AG08395 (cell line): Measurements from ENCODE around the gene ERV3-1.
"Not testable (repeated sequence)": the region's sequence is repeated elsewhere in the genome, so short reads cannot be mapped to it uniquely, and the experiment has no call there.

Experiments used
- DNase-seq: peaks from one replicate; pipeline ENCODE4 v3.0.0; 2012; ENCODE audit warnings: mixed read lengths, low spot score

ERV3-1 gene

DNA sequence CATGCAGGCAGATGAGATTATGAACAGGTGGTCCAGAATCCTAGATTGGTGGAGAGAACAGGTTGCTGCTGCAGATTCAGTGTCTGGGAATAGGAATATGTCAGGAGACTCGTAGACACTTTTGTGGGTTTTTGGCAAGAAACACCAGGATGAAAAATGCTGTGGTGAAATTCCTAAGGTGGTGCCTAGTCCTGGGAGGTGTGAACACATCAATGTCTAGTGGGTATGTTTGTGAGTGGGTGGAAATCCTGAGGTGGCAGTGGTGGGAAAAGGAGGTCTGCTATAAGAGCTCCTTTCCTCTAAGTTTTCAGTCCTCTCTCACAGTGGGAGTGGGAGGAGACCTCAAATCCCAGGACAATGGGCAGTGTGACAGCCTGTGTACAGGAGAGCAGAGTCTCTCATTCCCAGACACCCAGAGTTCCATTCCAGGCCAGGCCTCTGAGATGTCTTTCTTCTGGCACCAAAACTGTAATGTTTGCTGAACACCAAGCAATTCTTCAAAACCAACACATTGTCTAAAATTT, 5.1 kb downstream of the ERV3-1 start:
- no peak for DNase-seq

DNA sequence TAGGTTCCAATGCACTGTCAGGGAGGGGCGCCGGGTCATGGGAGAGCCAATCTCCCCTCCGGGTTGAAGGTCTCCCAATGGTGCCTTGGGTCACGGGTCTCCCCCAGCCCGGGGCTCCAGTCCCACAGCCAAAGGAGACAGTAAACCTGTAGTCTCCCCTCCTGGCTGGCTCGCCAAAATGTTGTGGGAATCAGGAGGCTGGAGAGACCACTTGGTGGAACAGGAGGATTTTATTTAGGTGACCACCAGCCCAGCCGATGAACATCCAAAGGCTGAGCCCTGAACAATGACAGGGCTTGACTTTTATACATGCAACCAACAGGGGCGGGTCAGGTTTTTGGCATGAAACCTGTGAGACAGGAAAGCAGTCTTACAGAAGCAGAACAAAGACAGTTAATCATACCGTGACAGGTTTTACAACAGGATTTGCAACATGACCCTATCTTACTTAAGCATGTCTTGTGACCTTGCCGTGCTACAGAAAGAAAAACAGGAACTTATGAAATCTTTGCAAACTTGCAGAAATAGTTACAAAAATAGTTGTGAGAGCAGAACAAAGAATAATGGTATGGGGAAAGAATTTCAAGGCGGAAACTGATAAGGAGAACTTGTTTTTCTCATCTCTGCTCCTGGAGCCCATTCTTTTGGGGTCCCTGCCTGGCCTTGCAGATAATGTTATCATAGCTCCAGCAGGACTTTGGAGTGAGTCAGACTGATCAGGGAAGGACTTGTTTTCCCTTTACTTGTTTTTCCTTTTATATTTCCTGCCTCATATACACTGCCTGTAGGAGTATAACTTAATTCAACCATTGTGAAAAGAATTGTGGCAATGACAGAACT, 7.1 kb downstream of the ERV3-1 start:
- DNase-seq: no peak

DNA sequence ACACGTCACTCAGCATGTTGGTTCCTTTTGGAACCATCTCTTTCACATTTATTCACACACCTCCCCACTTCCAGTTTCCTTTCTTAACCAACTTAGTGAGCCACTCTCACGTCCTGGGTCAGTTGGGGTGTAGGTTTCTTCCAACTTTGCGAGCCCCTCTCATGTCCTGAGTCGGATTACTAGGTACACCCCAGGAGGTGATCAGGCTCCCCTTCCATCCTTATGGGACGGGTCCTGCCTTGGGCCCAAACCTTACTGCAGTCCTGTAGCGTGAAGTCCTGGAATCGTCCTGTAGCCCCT, 7.7 kb downstream of the ERV3-1 start:
- no peak for DNase-seq

DNA sequence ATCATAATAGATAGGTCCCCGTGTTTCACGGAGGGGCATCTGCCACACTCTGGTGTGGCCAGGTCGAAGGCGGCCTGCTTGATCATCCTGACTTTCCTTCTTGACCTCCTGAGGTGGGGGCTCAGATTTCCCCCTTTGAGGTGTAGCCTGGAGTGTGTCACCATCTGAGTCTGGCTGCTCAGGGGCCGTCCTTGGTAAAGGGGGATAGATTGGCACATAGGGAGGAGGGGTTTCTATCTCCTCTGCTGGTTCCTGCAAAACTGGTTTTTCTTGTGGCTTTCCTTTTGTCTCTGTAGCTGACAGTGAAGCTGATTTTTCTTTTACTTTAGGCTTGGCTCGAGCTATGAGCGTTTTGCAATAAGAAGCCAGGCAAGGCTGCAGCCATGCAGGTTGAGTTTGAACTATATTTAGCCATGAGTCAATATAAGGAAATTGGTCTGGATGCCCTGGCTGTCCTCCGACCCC, 8.5 kb downstream of the ERV3-1 start:
- DNase-seq: no peak

DNA sequence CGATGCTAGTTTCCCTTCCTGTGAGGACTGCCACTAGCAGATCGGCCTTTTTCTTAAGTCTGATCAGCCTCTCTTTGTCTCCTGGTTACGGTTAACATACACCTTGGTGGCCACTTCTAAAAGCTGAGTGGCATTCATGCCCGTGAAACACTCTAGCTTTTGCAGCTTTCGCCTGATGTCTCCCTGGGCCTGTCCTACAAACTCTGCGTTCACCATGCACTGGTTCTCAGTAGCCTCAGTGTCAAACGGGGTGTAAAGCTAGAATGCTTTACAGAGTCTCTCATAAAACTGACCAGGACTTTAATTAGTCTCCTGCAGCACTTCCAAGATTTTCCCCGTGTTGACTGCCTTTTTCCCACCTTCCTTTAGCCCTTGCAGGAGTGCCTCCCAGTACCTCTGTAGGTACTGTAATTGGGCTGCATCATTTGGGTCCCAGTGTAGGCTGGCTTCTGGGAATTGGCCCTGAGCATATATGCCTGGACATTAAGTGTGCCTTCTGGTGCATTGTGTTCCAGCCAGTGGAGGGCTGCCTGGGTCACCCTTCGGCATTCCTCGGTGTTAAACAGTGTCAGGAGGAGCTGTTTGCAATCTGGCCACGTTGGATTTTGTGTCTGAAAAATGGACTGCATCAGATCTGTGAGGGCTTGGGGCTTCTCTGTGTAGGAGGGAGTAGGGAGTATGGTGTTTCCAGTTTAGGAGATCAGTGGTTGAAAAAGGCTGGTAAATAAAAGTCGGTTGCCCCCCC, 9.2 kb downstream of the ERV3-1 start:
- no peak for DNase-seq

DNA sequence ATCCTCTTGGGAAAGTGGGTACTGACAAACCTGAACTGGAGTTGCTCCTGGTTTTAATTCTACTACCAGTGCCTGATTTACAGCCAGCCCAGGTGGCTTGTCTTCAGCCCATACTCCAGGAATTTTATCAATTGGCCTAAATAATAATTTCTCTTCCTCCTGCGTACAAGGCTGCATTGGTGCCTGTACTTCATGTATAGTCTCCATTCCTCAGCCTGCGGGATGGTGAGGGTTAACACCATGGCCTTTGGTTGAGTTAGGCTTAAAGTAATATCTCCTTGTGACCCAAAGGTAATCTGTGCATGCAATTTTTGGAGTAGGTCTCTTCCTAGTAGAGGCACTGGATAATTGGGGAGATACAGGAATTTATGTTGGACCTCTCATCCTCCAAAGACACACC, 10.2 kb downstream of the ERV3-1 start:
- DNase-seq: no peak

DNA sequence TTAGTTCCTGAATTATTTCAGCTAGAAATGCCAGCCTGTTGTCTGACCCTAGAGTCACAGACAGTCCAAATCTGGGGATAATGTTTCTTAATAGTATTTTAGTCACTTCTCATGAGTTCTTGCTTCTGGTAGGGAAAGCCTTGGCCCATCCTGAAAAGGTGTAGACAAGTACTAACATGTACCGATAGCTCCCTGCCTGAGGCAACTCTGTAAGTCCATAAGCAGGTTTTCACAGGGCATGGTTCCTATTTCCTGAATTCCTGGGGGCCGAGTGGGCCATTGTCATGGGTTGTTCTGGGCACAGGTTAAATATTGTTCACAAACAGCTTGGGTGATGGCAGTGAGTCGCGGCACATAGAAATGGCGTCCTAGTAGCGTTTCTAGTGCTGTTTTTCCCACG, 12.6 kb downstream of the ERV3-1 start:
- no peak for DNase-seq

DNA sequence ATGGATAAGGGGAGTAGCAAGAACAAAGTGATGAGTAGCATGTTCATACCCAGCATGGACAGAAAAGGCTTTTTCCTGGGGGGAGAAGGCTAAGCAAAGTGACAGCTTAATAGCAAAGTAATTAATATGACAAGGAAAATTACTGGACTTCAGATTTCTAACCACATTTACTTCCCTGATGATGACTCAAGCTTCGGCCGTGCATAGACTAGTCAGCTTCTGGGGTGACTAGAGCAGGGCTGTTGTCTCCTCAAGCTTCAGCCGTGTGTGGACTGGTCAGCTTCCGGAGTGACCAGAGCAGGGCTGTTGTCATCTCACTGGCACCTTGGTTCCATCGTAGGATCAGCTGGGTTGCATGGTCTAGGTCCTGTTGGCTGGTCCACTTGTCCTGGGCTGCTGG, 13.5 kb downstream of the ERV3-1 start:
- DNase-seq: no peak

DNA sequence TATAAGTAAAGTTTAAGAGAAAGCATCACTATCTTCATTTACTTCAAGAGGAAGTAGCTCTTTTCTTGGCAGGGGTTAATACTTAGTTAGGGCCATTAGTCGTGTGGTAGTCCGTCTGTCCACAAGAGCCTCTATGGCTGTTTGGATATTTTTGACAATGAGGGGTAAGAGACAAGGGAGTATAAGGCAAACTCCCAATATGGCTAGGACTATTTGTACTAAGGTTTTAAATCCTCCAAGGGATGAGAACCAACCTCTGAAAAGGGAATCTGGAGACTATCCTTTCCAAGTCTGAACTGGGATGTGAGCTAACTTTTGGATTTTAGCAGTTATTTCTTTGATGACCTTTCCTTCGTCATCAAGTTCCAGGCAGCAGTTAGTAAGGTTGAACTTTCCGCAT, 15.6 kb downstream of the ERV3-1 start, which contains the start of gene ZNF117:
Gene ZNF117 (minus strand): TSS at position 101 of the 400 bp plus-strand sequence.
- DNase-seq: no peak

DNA sequence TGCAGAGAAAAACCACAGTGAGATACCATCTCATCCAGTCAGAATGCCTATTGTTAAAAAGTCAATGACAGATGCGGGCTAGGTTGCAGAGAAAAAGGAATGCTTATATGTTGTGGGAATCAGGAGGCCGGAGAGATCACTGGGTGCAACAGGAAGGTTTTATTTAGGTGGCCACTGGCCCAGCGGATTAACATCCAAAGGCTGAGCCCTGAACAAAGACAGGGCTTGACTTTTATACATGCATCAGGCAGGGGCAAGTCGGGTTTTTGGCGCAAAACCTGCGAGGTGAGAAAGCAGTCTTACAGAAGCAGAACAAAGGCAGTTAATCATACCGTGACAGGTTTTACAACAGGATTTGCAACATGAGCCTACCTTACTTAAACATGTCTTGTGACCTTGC, 16.3 kb downstream of the ERV3-1 start:
- no peak for DNase-seq

DNA sequence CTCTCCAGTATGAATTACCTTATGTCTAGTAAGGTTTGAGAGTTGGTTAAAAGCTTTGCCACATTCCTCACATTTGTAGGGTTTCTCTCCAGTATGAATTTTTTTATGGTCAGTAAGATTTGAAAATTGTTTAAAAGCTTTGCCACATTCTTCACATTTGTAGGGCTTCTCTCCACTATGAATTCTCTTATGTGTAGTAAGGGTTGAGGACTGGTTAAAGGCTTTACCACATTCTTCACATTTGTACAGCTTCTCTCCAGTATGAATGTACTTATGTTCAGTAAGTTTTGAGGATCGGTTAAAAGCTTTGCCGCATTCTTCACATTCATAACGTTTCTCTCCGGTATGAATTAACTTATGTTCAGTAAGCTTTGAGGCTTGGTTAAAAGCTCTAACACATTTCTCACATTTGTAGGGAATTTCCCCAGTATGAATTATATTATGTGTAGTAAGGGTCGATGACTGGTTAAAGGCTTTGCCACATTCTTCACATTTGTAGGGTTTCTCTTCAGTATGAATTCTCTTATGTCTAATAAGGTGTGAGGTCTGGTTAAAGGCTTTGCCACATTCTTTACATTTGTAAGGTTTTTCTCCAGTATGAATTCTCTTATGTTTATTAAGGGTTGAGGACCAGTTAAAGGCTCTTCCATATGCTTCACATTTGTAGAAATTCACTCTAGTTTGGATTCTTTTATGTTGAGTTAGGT, 27.8 kb downstream of the ERV3-1 start:
- DNase-seq: no peak

DNA sequence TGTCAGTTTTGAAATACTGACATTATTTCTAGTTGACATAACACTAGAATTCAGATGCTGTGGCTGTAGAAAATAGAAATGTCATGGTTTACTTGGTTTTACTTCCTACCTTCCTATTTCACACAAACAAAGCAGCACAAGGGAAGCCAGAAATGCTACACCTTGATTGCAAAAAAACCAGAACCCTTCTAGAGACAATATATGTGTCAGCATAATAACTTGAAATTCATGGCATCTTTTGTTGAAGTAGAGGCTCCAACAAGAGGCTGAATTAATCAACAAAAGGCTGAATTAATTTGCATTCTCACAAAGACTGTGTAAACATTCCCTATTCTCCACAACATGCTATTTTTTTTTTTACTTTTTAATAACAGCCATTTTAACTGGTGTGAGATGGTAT, 40.9 kb downstream of the ERV3-1 start:
- DNase-seq: no peak

DNA sequence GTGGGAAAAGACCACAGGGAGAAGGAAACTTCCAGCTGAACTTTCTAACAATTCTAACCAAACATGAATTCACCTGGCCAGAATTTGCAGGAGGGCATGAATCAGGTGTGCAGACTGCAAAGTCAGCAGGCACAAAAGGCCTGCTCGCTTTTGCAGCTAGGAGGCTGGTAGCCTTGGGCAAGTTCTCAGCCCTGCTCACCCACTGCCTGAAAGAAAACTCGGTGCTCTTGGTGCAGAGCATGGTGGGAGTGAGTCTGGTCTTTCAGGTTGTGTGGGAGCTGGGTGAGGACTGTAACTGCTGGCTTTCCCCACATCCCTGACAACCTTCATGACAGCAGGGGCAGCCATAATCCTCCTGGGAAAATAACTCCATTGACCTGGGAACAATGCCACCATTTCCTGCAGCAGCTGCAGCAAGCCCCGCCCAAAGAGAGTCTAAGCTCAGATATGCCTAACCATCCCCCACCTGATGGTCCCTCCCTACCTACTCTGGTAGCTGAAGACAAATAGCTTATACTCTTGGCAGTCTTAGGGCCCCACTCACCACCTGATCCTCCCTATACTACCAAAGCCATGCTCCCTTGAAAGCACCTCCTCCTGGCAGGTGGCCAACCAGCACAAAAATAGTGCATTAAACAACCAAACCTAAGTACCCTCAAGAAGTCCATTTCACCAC, 47.3 kb downstream of the ERV3-1 start:
- no peak for DNase-seq

DNA sequence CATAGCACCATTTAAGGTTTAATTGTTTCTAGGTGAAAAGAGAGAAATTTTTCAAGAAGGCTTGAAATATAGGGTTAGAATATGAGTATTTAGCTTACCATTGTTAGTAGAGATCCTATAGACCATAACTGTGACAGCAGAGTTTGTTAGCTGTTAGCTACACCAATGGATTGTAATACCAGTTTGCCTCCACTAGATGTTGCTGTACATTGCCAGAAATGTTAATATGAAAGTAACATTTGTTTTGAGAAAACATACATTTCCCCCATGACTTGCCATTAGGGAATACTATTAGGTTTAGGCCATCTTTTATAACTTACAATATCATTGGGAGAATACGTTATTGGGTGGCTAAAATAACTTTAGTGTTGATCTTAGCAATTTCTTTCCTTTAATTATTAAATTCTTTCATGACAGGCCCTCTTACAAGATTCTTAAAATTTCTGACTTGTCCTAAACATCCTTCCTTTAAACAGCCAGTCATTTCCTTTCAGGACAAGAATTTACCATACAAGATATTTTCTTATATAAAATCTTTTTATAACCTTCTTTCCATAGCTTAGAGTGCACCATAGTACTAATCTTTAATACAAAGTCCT, 55.1 kb downstream of the ERV3-1 start:
- peak; percentile 54 for DNase-seq

DNA sequence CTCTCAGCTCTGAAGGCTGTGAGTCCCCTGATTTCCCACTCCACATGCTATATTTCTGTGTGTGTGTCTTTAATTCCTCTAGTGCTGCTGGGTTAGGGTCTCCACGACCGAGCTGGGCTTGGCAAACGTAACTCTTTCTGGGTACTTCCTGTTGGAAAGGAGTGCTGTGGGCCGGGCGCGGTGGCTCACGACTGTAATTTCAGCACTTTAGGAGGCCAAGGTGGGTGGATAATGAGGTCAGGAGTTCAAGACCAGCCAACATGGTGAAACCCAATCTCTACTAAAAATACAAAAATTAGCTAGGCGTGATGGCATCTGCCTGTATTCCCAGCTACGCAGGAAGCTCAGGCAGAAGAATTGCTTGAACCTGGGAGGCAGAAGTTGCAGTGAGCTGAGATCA, 55.8 kb downstream of the ERV3-1 start:
- DNase-seq: not testable (repeated sequence)

DNA sequence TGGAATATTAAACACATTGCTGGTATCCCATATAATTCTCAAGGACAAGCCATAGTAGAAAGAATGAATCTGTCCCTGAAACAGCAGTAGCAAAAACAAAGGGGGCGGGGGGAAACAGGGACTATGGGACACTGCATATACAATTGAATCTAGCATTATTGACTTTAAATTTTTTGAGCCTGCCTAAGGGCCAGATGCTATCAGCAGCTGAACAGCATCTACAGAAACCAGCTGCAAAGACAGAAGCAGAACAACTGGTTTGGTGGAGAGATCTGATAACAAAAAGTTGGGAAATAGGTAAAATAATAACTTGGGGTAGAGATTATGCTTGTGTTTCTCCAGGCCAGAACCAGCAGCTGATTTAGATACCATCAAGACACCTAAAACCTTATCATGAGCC, 57.7 kb downstream of the ERV3-1 start:
- DNase-seq: not testable (repeated sequence)

DNA sequence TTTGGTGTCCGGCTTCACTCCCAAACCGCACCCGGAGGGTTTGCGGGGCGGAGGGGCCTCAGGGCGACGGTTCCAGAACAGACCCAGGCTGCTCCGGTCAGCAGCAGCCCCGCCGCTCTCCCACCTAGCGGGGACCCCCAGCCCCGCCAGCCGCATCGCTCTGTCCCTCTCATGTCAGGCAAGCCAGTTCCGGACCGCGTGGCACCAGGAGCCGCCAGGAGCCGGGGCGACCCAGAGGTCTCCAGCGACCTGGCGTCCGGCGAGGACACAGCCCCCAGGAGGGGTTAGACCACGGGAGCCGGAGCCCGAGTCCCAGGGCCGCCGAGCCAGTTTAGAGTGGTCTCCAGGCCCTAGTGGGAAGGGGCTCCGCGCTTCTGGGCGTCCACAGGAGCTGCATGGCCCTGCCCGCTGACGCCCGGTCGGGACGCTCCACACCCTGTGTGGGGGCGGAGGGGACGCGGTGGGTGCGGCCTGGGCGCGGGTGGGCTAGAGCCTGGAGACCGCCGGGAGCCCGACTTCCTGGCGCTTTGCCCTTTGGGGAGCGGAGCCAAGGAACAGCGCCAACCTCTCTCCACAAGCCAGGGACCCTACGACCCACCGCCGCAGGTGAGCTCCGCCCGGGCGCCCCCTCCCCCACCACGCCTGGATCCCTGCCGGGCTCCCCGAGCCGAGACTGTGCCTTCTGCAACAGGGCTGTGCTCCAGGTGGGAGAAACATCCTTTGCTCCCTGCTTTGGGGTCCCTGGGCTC, 59.1 kb downstream of the ERV3-1 start:
- DNase-seq: no peak

DNA sequence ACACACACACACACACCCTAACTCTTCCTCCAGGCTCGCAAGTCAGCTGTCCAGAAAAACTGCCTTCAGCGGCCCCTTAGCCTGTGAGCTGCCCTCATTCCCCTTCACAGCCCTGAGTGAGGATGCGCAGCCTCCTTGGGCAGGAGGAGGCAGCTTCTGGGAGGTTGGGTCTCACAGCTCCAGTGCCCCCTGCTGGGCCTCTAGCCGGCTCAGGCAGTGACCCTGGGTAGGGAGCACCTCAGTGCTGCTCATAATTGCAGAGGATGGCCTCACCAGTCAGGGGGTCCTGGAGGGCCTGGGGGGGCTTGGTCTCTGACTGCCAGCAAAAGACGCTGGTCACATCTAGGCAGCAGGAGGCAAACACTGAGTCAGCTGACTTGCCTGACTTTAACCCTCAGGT, 59.7 kb downstream of the ERV3-1 start:
- no peak for DNase-seq

DNA sequence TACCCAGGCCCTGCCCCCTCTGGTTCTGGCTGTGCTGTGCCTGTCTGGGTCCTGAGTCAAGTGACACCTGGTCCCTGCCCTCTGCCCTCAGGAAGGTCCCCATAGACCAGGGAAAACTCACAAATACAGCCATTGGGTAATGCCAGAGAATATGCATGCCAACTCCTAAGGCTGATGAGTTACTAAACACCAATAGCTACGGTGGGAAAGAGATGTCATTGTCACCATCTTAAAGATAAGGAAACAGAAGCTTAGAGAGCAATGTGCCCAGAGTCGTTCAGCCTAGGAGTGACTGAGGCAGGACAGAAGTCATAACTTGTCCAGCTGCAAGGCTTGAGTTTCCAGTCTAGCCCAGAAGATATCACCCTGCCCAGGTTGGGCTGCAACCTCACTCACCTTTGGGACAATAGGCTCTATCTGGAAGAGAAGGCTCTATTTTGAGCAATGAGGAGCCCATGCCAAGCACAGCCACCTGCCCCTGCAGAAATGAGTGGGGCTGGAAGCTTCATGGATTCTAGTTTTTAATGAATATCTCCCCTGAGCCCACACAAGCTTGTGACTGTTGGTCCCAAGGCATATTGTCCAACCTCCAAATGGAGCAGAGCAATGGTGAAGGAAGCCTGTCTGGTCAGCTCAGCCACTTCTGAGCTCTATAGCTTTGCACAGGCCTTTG, 60.8 kb downstream of the ERV3-1 start:
- DNase-seq: no peak
